GM19025 (cell line): ENCODE data around the gene SLC19A2.

ENCODE experiments used
- ATAC-seq: cut with Tn5 transposase; IDR thresholded peaks from one replicate; pipeline ENCODE4 v1.9.1; 2021; ENCODE audit warnings: mild to moderate bottlenecking, low read depth, moderate library complexity; ENCODE audit not compliant: unreplicated experiment

Gene SLC19A2

DNA sequence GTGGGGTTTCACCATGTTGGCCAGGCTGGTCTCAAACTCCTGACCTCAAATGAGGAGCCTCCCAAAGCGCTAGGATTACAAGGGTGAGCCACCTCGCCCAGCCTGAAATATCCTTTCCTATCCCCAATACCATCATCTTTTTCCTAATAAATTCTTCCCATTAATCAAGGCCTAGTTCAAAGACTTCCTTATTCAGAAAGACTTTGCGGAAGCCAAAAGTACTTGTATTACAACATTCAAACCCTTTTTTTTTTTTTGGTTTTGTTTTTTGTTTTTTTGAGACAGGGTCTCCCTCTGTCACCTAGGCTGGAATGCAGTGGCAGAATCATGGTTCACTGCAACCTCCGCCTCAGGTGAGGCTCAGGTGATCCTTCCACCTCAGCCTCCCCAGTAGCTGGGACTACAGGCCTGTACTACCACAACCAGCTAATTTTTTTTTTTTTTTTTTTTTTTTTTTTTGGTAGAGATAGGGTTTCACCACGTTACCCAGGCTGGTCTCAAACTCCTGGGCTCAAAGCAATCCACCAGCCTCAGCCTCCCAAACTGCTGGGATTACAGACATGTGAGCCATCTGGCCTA, 7.6 kb downstream of the SLC19A2 start:
- ATAC-seq: no peak

DNA sequence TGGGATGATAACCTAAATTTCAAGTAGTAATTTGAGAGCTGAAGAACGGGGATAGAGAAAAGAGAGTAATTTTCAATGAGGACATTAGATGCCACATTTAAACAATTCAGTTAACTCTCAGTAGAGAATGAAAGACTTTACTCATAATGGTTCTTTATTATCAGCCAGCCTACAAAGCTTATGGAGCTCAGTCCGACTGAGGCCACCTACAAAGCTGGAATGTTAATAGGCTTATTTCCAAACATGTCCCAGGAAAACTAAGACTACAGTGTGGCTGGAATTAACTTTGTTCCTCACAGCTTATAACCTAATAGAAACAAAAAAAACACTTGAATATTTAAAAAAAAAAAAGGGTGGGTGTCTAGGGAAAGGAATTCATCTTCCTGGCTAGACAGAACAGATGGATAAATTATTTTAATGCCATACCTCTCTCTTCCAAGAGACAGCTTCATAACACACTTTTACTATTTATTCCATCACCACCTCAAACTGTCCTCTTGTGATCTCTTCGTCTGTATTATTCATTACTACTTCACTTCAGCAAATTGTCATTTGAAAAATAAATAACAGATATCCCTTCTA, 9.8 kb downstream of the SLC19A2 start:
- no peak for ATAC-seq

DNA sequence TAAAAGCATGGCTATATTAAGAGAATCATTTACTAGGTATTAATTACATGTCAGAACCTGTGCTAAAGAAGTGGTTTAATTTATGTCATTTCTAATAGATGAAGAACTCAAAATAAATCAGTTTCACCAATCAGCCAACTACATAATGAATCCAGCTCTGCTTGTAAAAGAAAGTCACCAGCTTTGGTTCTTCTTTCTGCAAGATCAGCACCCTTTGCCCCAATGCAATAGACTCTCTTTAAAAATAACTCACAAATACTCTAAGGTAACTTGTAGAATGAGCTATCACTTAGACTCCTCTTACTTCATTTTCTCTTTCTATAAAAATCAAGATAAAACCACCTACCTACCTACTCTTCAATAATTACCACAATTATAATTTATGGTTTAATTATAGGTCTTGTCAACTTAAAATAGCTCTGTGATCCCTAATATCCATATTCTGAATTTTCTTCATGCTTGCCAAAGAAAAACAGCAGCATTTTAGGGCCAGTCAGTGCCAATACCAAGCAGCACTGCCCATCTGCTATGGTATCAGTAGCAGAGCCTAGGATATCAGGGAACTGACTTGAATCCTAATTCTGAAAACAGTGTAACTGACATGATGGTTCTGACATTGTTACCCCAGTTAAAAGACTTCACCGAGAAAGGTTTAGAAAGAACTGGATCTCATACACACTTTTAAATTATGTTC, 11.3 kb downstream of the SLC19A2 start:
- ATAC-seq: no peak

DNA sequence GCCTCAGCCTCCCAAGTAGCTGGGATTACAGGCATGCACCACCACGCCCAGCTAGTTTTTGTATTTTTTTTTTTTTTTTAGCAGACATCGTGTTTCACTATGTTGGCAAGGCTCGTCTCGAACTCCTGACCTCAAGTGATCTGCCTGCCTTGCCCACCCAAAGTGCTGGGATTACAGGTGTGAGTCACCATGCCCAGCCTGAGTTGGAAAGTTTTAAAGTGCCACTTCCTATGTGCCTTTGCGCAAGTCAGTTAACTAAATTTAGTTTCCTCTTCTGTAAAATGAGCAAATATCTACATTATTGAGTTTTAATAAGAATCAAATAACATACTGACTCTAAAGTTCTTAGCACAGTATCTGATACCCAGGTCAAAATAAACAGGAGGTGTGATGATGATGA, 12.4 kb downstream of the SLC19A2 start:
- no peak for ATAC-seq

DNA sequence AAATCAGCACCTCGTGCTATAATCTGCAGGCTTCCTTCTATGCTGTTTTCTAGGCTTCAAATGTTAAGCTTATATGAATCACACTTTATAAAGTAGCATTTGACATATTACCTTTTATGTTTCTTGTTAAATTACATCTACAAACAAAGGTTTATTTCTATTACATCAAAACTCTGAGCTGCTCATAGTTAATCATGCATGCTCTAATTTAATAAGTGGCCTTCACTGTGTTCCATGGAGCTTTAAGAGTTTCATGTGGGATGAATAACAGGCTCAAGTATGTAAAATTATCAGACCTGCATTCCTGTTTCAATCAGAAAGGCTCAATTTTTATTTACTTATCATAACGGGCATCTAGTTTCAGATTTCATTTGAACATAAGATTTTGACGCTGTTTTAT, 13.0 kb downstream of the SLC19A2 start:
- no peak for ATAC-seq

DNA sequence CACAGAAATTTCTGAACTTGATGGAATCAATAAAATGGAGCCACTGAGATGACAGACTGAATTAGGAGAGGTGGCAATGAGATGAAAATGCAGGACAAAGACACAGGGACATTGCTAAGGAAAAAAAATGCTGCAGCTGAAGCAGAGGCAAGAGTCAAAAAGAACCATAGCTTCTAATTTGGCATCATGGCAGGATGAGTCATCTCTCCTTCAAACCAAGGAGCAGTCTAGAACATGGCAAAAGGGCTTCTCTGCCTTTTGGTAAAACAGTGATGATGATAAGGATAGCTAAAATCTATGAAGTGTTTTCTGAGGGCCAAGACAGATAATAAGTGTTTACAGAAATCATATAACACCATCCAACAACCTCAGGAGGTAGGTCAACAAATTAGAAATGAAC, 16.8 kb downstream of the SLC19A2 start:
- no peak for ATAC-seq

DNA sequence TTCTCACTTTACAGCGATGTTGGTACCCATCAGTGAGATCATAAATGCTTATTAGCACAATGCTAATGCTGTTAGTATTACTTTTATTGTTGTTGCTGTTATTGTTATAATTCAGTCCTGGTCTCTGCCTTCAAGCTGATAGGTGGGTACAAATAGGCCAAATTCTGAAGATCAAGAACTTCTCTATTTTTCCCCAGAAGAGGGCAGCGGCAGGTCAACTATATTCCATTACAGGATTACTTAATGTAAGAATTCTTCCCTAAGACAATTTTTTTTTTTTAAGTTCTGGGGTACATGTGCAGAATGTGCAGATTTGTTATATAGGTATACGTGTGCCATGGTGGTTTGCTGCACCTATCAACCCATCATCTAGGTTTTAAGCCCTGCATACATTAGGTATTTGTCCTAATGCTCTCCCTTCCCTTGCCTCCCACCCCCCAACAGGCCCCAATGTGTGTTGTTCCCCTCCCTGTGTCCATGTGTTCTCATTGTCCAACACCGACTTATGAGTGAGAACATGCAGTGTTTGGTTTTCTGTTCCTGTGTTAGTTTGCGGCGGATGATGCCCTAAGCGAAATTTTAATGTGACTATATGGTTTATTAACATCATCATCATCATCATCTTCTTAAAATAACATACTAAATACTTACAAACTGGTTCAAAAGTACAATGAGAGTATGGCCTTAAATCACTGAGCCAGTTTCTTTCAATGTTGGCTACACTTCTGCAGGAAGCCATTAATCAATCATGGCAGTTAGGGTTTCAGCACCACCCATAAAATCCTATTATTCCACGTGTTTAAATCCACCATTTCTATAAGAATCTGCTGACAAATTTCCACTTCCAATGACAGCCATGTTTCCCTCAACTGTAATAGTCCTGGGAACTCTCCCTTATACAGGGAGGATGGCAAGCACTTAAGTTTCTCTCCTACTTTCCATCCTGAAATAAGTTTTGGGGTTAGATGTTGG, 19.2 kb downstream of the SLC19A2 start:
- ATAC-seq: no peak

DNA sequence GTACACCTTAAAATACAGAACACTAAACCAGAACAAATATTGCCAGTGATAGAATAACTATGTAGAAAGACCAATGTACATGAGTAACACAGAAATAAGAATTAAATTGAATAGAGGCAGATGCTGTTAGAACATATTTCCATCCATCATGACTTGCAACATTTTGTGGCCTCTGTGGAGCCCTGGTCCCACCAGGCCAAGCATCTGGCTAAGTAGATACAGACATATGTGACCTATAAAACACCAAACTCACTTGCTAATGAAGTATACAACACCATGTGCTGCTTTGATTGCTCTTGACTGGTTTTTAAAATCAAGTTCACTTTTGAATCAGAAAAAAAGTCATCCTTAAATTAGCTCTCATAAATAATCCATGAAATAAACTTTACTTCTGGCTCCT, 20.5 kb downstream of the SLC19A2 start:
- no peak for ATAC-seq

DNA sequence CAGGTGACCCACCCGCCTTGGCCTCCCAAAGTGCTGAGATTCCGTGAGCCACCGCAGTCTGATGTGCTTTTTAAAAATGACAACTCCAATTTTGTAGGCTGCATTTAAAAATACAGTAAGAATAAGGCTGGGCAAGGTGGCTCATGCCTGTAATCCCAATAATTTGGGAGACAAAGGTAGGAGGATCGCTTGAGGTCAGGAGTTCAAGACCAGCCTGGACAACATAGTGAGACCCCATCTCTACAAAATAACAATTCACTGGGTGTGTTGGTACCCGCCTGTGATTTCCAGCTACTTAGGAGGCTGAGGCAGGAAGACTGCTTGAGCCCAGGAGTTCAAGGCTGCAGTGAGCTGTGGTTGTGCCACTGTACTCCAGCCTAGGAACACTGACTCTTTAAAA, 23.4 kb downstream of the SLC19A2 start:
- ATAC-seq: no peak

DNA sequence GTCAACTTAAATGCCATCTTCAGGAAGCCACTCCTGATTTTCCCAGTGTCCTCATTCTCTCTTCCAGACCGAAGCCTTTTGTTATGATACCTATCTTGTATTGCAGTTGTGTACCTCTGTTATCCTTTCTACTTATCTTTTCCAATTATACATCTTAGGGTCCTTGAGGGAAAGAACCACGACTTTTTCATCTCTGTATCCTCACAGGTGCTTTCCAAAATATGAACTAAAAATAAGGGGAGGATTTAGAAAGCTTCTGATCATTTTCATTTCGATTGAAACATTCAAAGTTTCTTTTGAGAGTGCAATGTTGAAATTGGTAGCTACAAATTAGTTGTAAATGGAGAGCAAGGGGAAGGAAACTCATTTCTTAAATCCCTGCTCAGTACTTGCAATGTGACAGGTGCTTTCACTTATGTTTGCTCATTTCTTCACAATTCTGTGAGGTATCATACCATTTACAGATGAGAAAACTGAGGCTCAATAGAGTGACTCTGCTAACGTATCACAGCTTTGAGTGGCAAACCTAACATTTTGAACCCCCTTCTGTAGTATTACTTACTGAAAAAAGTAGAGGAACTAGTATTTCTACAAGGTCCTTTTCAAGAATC, 24.2 kb downstream of the SLC19A2 start:
- ATAC-seq: no peak

DNA sequence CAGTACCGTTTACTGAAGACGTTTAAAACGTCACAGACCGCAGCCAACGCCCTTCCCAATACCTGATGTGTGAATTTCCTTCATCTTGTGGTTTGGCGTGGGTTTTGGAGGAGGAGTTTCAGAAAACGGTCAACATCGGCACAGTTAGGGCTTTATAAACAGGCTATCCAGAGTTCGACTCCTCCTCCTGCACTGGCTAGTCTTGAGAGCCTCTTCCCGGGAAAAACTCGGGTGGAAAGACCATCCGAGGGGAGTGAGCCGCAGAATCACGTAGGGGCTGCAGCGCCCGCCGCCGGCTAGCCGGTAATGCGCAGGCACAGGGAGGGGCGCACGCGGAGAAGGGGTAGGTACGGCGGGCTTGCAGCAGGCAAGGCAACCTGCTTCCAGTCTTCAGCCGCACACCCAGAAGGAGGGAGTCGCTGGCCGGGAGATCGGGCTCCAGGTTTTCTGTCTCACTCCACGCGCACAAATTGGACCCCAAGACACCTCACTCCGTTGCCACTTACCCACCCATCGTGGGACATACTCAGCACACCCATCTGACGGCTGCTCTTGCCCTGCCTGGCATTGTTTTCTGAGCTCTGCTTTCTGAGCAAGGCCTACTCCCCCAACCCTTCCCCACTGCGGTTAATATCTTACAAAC, 25.4 kb downstream of the SLC19A2 start:
- ATAC-seq: no peak

DNA sequence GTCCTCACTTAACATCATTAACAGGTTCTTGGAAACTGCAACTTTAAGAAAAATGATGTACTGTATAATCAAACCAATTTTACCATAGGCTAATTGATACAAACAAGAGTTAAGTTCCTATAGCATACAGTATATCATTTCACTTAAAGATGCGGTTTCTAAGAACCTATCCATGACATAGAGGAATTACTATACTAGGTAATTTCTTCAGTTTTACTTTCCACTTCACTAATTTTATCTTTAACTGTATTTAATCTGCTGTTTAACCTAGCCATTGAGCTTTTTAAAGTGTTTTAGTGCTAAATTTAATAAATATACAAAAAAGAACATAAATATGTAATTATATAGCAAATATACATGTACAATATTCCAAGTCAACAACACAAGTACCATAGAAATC, 28.3 kb downstream of the SLC19A2 start:
- no peak for ATAC-seq

DNA sequence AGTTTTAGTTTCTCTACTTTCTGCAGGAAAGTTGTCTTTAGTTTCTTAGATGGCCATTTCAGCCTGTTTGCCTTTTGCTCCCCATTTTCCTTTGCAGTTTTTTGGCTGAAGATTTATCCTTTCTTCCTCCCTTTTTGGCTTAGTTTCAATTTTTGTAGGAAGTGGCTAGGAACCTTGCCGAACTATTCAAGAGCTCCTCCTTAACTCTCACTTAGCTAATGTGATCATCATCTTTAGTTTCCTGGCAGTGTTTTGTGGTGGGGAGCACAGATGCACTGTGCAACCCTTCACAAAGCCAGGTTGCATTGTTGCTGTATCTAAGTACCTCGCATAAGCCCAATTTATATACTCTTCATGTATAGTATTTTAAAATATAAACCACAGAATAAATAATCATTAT, 29.7 kb downstream of the SLC19A2 start:
- ATAC-seq: no peak

DNA sequence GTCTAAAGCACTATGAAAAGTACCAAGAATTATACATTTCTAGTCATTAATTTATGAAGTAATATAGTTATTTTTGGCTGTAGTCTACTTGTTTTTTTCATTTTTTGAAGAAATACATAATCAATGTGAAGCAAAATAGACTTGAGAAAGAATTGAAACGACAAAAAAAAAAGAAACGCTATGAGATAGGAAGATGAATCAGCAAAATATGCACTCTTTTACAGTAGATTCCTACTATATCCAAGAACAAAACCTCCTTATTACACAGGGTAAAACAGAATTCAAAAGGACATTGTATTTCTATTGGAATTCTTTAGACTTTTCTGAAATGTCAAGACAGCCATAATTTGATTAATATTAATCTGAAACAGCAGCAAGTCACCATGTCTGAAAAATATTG, 32.8 kb downstream of the SLC19A2 start:
- ATAC-seq: no peak

DNA sequence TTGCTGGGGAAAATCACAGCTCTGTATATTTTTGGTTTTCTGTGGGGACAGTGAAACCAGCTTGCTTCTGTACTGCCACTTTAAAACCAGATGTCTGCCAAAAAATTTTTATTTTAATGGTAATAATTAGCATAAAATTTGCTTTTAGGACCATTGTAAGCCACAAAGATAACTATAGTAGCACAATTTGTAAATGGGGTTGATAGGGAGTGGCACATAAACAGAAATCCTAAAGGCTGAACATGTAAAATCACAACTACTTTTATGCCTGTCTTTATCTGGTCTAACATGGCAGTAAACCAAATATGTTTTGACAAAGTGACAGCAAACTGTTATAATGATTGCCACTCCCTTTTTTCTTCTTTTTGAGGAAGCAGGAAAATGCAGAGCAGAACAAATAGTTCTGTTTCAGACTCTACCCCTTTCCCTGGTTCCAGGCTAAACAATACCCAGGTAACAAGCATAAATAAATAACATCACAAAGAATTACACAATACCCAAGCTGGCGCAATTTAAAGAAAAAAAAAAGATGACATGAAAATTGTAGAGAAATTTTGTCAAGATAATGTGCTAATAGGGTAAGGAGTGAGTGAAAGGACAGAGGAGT, 34.4 kb downstream of the SLC19A2 start:
- no peak for ATAC-seq

DNA sequence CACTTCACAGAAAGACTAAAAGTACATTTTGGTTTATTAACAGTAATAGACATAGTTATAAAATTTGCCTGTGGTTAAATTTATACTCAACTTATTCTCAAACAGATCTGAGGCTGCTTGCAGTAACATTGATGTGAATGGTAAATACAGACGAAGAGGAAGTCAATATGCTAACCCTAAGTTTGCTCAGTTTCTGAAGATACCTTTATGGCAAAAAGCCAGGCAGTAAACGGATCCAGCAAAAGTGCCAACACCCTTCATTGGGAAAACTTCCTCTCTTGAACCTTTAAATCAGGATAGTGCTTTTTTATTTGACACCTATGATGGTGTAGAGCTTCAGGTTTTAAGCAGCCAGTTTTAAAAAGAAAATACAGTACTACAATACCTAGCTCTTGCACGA, 41.8 kb downstream of the SLC19A2 start:
- ATAC-seq: no peak

DNA sequence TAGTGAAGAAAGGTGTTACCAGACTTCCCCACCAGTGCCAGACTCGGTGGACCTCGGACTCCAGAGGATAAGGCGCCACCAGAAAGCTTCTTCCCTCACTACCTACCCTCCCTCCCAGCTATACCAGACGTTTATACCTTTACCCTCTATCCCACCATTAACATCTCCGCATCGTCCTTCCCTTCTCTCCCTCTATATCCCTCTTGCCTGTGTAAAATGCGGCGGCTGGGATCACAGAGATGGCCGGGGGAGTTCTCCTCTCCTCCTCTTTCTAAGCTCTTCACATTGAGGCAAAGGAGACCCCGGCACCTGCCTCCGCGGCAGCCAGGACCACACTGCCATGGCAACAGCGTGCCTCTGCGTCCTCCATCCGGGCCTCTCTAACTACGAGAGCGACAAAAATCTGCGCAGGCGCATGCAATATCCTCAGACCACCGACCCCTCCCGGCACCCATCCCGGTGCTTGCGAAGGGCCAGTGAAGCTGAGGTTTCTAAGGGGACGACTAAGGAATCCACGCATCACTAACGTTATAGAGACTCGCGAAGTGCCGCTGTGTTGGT, 58.6 kb downstream of the SLC19A2 start, which contains the start of gene CCDC181:
Gene CCDC181 (minus strand): TSS at position 394 of the 561 bp plus-strand sequence. CDS start 2,547 bp downstream, outside the sequence.
- ATAC-seq: peak; percentile 97

DNA sequence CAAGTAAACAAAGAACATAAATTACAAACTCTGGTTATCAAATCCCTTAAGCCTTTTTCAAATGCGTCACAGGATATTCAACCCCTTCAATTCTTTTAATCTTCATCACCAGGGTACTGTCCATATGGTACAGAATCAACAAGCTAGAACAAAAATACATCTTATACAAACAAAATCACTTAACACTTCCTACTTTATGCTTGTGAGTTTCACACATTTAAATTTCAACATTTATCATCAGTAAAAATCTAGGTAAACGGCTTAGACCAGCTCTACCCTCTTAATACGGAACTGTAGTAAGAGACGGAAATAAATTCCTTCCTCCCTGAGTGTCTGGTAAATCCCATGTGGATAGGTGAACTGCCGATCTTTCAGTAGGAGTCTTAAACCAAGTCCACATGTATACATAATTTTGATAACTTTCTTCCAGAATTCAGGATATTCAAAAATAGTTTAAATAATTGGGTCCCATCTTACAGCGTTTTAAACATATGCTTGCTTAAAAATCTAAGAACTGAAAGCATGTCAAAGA, 59.5 kb downstream of the SLC19A2 start:
- no peak for ATAC-seq

DNA sequence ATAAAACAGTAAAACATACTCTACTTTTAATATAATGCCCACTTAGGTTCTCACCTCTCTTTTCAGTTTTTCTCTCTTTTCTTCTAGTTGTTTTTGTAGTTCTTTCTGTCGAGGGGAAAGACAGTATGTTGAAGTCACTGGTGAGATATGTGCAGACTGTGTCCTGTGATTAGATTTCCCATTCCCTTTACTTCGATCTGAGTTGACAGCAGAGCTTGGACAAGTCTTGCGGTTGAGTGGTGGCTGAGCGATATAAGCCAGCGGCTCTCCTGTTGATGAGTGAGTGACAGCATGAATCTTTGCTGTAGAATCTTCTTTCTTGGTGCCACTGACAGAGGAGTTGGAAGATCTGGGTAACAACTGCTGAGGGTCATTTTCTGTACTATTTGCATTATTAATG, 64.4 kb downstream of the SLC19A2 start:
- ATAC-seq: no peak
